Activated CD4-positive, alpha-beta T cell treated with anti-CD3 and anti-CD28 coated beads, Interleukin-2, Interleukin-4, amounts not matched to agents 100 ng/mL and 50 ng/mL, durations not matched to agents 16 hours and 8 hours (primary cell): Measurements from ENCODE around the gene ACSS1.

Source experiments
- DNase-seq: peaks from one replicate; pipeline ENCODE4 v3.0.0-alpha.2; 2020; ENCODE audit warnings: low spot score

The ACSS1 gene

DNA sequence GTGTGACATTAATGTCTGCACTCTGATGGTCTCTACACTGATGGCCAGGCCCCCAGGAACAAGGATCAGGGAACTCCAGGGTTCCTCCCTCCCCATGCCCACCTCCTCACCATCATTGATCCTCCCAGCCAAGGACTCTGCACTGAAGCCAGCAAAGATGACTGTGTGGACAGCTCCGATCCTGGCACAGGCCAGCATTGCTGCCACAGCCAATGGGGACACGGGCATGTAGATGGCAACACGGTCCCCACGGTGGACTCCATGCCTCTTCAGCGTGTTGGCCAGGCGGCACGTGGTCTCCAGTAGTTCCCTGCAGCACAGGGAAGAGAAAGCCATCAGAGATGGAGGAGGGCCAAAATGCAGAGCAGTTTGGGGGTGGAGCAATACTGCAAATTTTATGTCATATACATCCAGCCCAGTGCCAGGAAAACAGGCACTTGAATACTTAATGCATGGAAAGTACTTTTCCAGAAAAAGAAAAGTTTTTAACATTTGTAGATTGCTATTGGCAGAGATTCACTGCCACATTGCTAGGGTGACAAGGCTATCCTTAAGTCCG is 27.2 kb downstream of the ACSS1 start:
- DNase-seq: no peak

DNA sequence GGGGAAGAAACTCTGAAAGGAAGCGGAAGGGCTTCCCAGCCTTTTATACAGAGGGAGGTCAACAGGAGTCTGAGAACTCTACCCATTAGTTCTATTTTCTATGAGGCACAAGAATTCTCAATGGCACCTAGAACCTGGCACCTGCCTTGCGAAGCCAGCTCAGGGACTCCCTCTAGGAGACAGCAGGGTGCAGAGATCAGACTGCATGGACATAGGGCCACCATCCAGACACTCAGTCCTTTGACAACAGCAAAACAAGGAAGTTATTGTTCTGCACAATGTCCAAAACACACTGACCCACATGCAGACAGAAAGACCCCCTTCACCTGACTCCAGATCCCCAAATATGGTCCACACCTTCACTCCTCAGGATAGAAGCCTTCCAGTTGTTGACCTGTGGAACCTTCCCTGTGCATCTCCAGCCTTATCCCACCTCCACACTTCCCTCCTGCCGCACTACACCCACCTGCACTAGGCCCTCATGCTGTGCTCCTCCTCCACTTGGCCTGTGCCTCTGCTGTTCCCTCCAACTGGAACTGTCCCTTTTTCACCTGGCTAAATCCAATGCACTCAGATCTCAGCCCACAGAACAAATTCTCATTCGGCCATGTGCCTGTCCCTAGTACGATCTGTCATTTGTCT is 27.8 kb downstream of the ACSS1 start:
- DNase-seq: no peak

DNA sequence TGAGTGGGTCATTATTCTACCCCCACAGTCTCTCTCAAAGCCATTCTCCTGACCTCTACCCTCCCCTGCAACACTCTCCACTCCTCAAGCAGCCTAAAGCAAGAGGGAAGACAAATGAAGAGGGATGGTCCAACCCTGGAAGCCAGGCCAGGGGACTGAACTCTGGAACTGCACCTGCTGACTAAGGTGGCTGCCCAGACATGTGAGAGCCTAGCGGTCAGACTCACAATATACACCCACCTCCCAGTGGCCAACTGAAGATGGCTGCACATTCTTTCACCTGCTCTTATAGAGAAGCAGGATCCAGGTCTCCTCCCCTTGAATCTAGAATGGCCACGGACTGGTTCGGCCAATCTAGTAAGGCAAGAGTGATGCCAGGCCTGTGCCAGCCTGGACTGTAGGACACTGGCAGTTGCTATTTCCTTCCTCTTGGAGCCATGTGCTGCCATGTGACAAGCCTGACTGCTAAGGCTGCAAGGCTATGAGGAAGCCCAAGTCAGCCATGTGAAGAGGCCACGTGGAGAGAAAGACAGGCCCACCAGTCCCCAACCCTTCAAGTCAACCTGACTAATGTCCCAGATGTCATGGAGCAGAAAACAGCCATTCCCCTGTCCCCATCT is 31.8 kb downstream of the ACSS1 start:
- DNase-seq: no peak

DNA sequence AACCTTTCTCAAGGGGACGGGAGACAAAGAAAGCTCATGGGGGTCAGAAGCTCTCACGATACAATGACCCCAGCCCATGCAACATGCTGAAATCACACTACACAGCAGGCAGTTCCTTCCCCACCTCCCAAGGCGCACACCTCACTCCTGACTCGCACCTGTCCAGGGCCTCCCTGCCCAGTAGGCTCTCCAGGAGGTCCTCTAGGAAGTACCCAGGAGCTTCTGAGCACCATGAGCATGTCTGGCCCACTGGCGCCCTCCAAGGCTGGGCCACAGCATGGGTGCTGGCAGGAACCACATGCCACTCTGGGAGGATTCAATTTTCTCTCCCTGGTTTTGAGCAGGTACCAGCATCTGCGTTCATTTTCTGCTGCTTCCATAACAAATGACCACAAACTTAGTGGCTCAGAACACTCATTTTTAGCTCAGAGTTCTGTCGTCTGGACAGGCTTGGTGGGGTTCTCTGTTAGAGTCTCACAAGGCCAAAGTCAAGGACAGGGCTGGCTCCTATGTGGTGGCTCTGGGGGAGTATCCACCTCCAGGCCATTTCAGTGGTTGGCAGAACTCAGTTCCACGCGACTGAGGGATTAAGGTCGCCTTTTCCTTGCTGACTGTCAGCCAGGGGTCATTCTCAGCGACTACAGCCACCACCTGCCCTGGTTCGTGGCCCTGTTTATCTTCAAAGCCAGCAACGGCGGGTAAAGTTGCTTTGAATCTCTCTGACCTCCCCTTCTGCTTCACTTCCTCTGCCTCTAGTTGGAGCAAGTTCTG is 32.7 kb downstream of the ACSS1 start:
- no peak for DNase-seq

DNA sequence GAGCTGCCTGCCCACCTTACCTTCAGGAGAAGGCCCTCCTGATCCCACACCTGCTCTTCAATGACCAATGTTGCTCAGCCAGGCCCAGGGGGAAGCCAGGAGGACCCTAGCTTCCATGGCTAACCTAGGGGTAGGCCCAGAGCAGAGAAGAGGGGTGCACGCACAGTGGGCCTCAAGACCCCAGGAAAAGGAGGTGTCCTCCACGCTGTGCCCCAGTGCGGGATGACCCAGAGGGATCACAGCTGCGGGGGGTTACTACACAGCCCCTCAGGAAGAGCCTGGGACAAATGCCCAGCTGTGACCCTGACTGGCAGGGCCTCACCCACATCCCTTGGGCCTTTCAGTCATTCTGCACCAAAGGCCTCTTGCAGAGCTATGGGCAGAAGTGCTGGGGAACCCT is 33.8 kb downstream of the ACSS1 start:
- no peak for DNase-seq

DNA sequence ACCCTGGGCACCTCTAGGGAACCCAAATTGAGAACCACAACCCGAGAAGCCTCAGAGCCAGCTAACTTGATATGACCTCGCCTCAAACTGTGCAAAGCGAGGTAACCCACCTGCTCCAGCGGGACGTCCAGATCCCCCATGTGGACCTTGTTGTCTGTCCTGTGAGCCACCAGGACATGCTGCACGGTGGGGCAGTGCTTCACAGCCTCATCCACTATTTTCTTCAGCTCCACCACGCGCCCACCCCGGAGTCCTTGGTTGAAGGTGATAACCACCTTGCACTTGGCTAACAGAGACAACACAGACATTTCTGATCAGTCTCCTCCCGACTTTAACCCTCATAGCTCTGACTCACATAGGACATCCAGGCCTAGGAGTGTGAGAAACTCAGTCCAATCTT is 34.6 kb downstream of the ACSS1 start:
- no peak for DNase-seq

DNA sequence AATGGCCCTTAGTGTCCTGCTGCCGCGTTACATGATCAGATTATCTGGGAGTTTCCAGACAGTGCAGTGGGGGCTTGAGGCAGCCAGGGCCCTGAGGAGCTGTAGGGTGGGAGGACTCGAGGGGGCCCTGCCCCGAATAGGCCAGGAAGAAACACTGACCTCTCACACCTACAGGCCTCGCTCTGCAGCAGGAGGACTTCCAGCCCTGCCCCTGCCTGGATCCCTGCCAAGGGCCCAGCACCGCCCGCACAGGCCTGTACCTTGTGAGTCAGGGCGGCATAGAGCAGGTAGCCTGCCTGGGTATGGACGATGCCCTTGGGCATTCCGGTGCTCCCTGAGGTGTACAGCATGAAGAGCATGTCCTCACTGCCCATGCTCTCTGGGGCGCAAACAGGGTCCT is 35.3 kb downstream of the ACSS1 start:
- no peak for DNase-seq

DNA sequence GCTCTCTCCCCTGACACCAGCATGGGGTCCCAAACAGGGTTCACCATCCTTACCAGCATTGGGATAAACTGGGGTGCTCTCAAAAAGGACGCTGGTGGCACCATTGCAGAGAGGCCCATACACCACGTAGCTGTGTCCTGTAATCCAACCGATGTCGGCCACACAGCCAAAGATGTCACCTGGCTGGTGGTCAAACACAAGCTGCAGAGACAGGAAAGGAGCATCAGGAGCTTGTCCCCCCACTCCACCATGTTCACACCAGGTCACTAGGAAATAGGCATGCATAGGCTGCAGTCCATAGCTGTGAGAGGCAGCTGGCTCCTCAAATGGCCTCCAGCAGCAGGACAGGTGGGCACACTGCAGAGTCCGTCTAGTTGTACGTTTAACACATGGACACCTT is 36.6 kb downstream of the ACSS1 start:
- no peak for DNase-seq

DNA sequence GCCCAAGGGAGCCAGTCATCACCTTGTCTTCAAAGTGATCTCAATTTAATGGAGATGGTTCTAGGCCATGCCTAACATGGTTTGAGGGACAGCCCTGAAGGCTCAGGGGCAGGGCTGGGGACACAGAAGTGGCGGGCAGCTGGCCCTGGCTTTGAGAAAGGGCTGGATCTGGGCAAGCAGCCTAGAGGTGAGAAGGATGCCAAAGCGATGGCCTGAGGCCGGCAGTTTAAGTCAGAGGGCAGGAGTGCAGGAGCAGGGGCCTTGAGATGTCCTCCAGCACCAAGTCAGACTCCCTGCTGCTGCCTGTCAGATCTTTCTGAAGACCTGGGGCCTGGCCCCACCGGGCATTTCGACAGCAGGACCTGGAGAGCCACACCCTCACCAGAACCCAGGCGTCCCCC is 37.0 kb downstream of the ACSS1 start:
- DNase-seq: no peak

DNA sequence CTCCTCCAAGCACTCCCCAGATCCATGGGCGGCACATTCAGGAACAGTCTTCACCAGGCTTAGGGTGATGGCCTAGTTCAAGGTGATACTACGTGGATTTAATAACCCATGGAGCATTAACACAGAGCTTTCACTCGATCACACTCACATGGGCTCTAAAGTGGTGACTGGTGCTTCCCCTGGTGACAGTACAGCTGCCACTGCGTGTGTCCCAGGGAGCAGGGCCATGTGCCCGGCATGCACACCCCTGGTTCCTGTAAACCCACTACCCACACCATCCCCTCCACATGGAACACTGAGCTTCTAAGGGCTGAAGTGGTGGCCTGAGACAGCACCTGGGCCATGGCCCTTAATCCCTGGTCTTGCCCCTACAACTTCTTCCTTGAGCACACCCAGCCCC is 37.6 kb downstream of the ACSS1 start:
- no peak for DNase-seq

DNA sequence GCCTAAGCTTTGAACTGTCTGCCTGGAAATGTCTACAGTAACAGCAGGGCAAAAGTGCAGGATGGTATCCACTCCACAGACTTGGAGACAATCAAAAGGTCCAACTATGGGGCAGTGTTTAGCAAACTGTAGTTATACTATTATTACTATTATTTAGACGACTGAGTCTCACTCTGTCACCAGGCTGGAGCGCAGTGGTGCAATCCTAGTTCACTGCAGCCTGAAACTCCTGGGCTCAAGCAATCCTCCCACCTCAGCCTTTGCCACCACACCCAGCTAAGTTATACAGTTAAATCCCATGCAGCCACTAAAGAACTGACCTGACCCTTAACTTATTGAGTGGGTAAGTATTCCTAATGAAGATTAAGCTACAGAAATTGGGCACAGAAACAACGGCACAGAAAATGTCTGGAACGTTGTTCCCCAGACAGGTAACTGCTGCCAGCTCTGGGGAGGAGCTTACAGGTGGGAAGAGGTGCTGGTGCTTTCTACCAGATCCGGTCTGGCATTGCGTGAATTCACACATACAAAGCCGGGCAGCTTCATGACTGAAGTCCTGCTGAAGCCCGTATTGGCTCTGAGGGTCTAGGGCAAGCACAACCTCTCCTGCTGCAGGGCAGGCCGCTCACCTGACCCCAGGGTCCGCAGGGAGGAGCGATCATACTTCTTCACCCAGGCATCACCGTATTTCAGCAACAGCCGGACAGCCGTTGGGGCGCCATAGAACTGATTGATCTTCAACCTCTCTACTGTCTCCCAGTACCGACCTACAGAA is 38.4 kb downstream of the ACSS1 start:
- DNase-seq: no peak

DNA sequence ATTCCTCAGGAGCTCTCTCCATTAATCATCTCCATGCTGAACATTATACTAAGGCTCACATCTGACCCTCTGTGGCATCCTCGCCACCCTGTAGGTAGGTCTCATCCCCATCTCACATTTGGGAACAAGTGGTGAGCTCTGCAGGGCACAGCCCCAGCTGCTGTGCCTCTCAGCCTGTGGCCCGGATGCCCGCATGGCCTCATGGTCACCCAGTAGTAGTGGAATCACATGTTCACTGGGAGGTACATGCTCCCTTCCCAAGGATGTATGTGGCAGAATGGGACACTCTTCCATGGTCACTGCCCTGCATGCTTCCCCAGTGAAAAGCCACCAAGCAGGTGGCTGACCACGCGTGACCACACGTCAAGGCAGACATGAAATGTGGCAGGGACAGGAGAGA is 39.1 kb downstream of the ACSS1 start:
- no peak for DNase-seq

DNA sequence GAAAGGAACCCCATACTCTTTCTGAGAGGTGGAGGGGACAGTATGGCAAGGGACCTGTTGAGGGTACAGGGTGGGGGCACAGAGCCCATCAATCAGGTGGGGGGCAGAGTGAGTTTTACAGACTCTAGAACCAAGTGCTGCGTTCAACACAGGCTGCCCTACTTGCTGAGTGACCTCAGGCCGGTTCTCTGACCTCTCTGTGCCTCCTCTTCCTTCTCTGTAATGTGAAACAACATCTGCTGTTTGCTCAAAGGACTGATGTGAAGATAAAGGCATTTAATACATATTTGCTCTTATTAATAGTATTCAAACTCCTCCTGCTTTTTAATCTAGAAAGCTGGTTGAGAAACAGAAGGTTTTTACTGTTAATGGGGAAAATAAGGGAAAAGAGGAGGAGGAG is 39.5 kb downstream of the ACSS1 start:
- DNase-seq: no peak

DNA sequence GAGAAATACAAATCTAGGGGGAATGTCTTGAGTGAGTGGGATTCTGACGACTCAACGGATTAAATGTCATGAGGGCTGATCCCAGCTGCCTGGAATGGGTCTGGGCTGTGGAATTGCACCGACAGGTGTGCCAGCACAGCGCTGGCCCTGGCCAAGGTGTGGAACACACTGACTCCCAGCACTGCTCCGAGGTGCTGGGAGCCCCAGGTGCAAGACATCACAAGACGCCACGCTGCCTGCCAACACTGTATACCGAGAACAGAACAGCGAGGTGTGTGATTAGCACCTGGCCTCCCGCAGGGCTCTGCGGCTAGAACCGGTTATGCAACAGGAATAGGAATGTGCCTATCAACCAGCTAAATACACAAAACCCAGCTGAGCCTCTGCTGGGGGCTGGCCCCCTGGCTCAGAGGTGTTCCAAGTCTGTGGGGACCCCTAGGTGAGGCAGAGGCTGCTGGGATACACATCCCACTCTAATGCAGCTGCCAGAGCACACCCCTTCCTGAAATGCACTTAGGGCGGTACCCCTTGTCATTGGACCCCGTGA is 40.6 kb downstream of the ACSS1 start:
- DNase-seq: no peak

DNA sequence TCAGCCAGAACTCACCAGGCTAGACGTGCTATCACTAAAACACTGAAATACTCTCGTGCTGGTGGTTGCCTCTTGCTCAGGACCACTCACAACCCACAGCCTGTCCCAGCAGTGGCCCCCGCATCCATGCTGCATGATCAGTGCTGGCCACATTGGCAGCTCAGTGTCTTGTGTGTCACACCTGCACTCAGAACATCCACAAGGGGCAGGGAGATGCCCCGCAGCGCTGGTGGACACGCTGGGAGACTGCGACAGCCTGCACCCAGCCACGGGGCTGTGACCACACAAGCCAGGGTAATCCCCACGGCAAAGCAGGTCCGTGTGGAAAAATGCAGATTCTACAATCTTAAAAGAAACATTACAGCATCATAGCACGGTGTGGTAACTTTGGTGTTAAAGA is 41.5 kb downstream of the ACSS1 start:
- DNase-seq: no peak

DNA sequence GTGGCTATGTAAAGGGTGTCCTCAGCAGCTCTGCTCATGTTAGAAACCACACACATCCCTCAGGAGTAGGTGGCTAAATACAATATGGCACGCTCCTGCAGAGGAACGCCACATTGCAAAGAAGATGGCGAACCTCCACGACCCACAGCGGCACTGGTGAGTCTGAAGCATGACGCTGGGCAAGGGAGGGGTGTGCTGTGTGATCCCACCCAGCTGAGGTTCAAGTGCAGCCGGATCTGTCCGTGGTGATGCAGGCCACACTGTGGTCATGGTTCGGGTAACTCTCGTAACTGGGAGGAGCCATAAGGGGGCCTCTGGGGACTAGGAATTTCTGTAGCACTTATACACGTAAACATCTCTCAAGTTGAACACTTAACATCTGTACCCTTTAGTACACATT is 42.0 kb downstream of the ACSS1 start:
- no peak for DNase-seq

DNA sequence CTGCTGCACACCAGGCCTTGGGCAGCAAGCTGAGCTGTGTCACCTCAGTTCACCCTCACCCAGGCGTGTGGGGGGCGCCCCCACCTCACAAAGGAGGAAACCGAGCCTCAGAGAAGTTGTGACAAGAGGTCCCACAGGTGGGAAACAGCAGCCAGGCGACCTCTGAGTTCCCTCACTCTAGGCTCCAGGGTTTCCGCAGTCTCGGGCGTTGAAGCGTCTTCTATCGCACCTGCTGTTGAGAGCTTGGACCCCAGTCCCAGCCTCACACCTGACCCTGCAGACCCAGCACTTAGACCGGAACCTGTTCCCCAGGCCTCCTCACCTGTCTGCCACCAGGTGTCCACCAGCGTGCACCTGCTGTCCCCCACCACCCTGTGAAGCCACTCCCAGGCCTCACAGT is 43.1 kb downstream of the ACSS1 start:
- no peak for DNase-seq

DNA sequence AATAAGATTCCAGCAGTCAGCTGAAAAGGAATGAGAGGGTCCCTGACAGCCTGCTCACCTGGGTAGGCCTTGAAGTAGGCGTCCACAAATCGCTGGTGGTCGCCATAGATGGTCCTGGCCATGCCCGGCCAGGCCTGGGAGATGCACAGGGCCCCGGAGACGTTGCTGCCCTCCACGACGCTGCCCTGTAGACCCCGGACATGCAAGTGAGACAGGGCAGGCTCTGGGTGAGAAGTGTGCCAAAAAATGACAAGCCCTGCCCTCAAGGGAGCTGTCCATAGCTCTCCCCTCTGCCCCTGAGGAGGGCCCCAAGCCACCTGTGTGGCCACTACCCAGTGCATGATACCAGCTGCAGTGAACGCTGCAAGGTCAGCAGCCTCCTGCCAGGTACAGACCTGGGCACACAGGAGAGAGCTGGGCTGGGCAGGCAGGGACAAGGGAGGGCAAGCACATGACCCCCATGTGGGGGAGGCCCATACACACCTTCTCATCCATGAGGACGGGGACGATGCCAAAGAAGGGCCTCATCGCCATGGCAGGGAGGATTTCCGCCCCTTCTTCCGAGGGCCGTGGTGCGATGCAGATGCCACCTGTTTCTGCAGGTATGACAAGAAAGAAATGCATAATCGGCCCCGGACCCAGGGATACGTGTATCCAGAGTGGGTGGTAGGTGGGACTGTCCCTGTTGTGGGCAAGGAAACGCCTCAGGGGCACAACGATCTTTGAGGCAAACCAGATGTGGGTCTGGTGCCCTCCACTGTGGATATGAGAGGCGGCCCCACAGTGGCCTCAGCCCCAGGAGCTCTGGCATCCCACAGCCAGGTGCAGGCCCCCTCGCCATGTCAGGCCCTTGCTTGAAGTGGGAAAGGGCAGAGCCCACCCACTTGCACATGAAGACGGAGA is 44.2 kb downstream of the ACSS1 start:
- DNase-seq: no peak

DNA sequence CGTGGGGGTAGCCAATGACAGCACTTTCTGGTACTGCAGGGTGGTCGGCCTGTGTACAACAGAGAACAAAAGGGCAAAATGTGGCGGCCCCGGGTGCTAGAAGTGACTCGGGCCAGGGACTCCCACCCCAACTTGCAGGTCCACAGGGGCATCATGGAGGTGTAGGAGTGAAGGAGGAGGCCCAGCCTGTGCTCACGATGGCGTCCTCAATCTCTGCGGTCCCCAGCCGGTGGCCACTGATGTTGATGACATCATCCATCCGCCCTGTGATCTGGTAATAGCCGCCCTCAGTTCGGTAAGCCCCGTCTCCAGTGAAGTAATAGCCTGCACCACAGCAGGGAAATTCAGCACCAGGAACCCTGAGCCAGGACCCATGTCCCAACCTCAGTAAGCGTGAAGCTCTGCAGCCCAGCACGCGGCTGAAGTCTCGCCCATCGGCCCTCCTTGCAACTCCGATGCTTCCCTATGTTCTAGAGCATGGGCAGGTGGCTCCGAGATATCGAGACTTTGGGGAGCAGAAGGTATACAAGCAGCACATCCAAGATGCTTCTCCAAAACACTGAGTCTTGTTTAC is 45.2 kb downstream of the ACSS1 start:
- no peak for DNase-seq

DNA sequence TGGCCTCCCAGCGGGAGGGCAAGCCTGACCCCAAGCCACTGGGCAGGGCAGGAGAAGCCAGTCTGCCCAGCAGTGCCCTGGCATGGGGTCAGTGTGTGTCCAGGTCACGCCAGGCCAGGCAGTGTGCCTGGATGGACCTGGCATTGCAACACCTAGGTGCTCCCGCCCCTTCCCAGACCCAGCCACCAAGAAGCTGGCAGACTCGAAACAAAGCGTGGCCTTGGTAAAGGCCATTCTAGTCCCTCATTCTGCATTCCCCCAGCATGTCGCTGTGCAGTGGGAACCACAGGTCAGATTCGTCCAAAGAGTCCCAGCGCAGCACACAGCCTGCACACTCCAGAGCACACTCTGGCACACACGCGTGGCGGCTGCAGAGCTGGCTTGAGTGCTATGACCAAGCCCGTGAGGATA is 46.1 kb downstream of the ACSS1 start:
- no peak for DNase-seq

DNA sequence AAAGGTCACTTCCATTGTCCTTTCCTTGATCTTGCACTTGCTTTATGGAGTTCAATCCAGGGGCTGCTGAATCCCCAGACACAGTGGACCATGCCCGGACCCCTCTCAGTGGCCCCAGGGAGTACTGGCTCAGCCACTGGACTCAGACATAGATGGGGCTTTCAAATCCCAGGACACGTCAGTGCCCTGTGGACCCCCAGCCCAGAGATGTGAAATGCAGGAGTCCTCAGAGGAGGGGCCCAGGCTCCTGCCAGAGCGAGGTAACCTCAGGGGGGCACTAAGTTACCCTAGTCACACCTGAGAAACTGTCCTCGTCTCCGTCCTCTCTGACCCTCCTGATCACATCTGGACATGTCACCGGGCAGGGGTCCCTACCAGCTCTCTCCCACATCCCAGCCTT is 46.7 kb downstream of the ACSS1 start:
- DNase-seq: no peak
